HK-2 (cell line): ENCODE results near the gene TMEM97.
A peak's percentile ranks its signal among the peaks of the same experiment; 100 is the strongest.
"Not testable (repeated sequence)": the region's sequence is repeated elsewhere in the genome, so short reads cannot be mapped to it uniquely, and the experiment has no call there.

Experiments
- DNase-seq: peaks from one replicate; pipeline ENCODE4 v3.0.0-alpha.2; 2018; ENCODE audit not compliant: unreplicated experiment

Gene TMEM97

GRCh38 chr17:28338056-28338768 lies 19.2 kb downstream of the TMEM97 start:
- DNase-seq = no peak

DNA sequence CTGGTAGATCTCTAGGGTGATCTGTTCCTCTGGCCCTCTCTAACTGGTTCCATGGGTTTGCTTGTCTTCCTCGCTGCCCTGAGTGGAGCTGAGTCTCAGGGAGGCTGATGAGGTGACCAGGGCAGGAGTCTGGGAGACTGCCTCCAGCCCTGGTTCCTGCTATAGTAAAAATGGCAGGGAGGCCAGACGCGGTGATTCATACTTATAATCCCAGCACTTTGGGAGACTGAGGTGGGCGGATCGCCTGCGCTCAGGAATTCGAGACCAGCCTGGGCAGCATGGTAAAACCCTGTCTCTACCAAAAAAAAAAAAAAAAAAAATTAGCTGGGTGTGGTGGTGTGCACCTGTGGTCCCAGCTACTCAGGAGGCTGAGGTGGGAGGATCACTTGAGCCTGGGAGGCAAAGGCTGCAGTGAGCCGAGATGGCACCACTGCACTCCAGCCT lies 19.8 kb downstream of the TMEM97 start:
- not testable (repeated sequence) for DNase-seq

DNA sequence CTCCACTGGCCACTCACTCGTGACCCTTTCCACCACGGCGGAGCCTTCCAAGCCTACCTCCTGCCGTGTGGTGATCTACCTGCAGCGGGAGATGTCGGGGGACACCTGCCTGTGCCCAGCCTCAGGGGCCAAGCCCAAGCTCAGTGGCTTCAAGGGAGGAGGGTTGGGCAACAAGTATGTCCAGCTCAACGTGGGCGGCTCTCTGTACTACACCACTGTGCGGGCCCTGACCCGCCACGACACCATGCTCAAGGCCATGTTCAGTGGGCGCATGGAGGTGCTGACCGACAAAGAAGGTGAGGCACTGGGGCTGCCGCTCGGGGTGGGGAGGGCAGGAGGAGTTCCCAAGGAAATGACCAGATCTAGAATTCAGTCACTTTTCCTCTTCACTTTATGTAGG lies 20.4 kb downstream of the TMEM97 start:
- DNase-seq = no peak

- no peak for DNase-seq
These were observed 21.4 kb downstream of the TMEM97 start for GRCh38 chr17:28340374-28340773.

DNA sequence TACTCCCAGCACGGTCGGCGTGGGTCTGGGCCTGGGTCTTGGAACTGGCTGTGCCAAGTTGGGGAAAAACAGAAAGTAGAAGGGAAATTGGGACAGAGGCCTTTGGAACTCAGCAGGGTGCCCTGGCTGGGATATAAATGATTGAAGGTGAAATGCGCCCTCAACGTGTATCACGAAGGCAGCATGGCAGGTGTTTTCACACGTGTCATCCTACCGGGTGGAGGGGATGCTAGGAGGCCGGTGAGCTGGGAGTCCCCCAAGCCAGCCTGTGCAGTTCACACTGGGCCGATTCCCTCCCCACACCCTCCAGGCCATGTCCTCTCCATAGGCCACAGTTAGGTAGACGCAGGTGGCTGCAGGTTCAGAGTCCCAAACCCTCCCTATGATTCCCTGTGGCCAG lies 22.5 kb downstream of the TMEM97 start:
- no peak for DNase-seq

GRCh38 chr17:28342313-28342712 lies 23.3 kb downstream of the TMEM97 start:
- DNase-seq = no peak

- DNase-seq = no peak
These were observed 24.5 kb downstream of the TMEM97 start for GRCh38 chr17:28343491-28343932.

- DNase-seq = no peak
These were observed 25.0 kb downstream of the TMEM97 start for GRCh38 chr17:28344011-28344410.

DNA sequence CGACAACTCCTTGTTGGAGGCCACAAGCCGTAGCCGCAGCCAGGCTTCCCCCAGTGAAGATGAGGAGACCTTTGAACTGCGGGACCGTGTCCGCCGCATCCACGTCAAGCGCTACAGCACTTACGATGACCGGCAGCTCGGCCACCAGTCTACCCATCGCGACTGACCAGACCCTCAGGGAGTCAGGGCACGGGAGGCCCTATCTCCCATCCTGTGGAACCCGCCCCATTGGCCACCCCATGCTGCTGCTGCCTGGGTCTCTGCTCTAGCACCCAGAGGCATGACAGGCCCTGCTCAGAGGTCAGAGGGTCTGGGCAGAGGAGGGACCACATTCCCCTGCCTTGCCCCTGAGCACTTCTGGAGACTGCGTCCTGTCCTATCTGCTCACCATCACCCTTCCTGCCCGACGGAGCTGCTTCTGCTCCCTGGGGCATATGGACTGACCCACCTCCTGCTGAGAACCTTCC lies 25.5 kb downstream of the TMEM97 start:
- no peak for DNase-seq

DNA sequence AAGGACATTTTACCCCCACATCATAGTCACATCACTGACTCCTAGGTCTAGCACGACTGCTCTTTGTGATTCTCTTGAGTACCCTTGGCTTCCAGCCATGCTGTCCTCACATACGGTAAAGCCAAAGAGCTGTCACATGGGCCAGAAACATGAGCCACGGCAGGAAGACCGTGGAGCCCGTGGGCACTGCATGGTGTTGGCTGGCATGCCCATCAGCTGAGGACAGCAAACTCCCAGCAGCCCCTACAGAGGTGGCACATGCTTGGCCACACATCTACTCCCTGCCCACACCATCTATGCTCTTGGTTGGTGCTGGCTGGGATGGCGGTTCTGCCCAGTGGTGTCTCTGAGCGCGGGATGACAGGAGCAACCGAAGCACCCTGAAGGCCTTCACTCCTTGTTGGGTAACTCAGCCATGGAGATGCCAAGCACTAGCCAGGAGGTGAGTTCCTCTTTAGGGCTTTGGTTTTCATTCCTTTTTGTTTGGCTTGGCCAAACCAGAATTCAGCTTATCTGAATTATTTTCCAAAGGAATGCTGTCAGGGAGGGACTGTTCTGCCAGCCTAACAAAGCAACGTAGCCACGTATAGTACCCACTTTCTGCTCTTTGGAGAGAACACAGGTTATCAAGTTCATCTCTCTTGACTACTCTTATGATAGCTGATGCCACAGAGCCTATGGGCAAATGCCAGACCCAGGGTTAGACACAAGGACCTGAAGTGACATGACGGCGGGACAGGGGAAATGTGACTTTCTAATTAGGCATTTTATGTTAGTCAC lies 26.6 kb downstream of the TMEM97 start:
- DNase-seq = no peak

DNA sequence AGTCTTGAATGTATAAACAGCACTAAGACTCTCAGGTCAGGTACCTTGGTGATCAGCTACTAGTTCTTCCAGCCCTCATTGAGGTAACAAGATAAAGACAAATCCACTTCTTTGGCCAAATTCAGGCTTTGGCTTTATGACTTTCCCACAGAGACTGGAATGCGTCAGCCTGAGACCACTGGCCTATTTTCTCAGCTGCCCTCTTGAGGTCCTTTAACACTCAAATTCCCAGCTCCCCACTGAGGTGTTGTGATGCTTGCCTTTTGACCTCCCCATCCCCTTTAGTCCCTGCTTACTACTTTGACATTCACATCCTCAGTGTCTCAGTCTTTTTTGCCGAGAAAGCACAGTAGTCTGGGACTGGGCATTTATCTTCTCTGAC lies 27.2 kb downstream of the TMEM97 start:
- no peak for DNase-seq

GRCh38 chr17:28346746-28347246 lies 27.8 kb downstream of the TMEM97 start:
- no peak for DNase-seq

DNA sequence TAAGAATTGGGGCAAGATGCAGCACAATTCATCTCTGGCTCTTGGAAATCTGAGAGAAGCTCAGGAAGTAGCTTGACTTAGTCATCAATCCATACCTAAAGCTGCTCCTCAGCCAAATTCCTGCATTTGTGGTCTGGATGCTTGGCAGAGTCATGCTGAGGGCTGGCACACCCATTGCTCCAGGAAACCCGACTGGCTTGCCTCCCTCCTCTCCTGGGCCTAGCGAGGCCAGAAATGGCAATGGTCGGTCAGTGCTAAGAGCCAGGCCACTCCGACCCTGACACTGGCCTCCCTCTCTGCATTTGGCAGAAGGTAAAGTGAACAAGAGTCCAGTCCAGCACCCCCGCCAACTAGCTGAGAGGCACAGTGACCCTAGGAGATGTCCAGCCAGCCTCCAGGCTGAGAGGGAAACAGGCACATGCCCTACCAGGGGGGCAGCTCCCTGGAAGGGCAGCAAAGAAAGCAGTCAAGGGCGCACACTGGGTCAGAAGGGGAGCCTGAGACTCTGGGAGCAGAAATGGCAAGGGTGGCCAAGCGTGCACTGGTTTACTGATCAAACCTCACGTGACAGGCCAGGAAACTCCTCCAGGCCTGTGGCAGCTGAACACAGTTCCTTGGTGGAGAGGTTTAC lies 28.4 kb downstream of the TMEM97 start:
- DNase-seq = peak; percentile 81

- no peak for DNase-seq
These were observed 30.0 kb downstream of the TMEM97 start for GRCh38 chr17:28348979-28349378.

DNA sequence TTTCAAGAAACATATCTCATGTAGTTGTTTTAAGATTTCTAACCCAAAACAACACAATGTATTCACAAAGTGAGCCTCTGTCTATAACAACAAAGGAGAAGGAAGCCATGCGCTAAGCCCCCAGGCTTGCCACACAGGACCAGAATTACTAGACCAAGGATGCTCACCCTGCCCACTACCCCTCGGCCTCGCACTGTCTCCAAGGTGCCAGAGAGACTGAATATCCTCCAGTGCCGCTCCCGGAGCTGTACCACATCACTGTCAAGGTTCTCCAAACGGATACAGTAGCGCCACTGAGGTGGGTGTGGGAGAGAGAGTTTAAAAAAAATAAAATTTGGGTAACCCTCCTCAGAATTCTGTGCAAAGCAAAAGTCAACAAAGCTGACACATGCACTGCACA lies 31.3 kb downstream of the TMEM97 start:
- DNase-seq = no peak

DNA sequence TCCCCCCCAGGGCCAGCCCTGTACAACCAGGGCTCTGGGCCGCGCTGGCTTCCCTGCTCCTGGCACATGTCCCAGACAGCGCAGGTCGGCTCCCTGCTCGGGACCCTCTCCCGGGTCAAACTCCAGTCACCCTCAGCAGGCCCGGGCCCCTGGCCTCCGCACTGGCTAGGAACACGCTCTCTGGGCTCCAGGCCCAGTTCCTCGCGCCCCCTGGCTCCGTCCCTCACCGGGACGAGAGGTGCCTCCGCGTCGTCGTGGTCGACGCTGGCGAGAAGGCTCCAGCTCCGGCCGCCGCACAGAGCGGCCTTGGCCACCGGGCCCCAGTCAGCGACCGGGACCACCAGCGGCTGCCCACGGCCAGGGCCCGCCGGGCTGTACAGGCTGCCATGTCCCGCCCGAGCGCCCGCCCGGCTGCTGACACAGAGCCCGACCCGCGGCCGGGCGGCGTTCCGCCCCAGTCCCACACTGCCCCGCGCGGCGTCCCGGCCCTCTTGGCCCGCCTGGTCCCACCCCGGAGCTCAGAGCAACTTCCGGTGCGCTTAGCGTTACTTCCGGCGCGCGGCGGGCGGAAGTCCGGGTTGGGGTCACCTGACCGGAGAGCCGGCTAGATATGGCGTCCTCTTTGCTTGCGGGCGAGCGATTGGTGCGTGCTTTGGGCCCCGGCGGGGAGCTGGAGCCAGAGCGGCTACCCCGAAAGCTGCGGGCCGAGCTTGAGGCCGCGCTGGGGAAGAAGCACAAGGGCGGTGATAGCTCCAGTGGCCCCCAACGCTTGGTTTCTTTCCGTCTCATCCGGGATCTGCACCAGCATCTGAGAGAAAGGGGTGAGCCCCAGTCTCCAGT lies 38.3 kb downstream of the TMEM97 start, which contains the start of gene POLDIP2:
Gene POLDIP2 (minus strand): TSS at position 467 of the 840 bp plus-strand sequence. CDS start 79 bp downstream, at position 388.
- DNase-seq = peak; percentile 96

GRCh38 chr17:28357901-28358197 lies 38.8 kb downstream of the TMEM97 start:
- DNase-seq = no peak

DNA sequence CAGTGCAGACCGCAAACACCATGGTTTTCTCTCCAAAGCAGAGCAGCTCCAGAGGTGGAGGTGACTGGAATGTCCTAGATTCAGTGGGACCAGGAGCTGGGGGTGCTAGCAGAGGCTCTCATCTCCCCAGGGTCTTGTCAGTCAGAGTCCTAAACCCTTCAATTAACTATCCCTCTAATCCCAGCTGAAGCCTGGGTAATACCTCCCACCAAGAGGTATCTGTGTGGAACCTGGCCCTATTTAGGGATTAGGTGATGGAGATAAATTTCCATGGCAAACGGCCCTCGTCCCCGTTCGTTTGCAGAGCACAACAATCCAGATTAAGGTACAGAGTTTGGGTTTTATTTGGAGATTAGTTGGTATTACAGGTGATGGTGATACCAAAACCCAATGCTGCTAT lies 44.2 kb downstream of the TMEM97 start:
- no peak for DNase-seq

GRCh38 chr17:28363776-28364650 lies 45.0 kb downstream of the TMEM97 start:
- no peak for DNase-seq

- DNase-seq = no peak
These were observed 45.8 kb downstream of the TMEM97 start, which contains the start of gene SEBOX for GRCh38 chr17:28364665-28365363. TSS of gene SEBOX (minus strand) at chr17:28365199. CDS start at chr17:28365151, 48 bp downstream.
